ENCODE data around the gene COX6A1.
"Not testable (repeated sequence)": the region's sequence is repeated elsewhere in the genome, so short reads cannot be mapped to it uniquely, and the experiment has no call there.

COX6A1 gene

GRCh38 chr12:120485961-120486881, 48.3 kb downstream of the COX6A1 start:
- no peaks in the 10 kb centered on the region for H3K27me3 ChIP-seq (ENCODE audit: insufficient read depth, low read length)
- no peaks in the 10 kb centered on the region for H3K9me3 ChIP-seq (ENCODE audit: insufficient read depth, low read depth, low read length)
- no peak overlapping the region for H3K4me3 ChIP-seq (ENCODE audit: low read length)
- H3K36me3 ChIP-seq (ENCODE audit: insufficient read depth, low read length) = peaks cover 7% of the 10 kb centered on the region; the same call in 1 of the 2 replicates
- 94% methylated on average over 5 of the region's 7 CpGs for WGBS
- H3K9ac ChIP-seq (ENCODE audit: low read depth, low read length) = no peak overlapping the region
- no peak overlapping the region for H3K27ac ChIP-seq (ENCODE audit: low read depth, low read length)
- H3K4me1 ChIP-seq (ENCODE audit: insufficient read depth, low read length) = no peaks in the 10 kb centered on the region

DNA sequence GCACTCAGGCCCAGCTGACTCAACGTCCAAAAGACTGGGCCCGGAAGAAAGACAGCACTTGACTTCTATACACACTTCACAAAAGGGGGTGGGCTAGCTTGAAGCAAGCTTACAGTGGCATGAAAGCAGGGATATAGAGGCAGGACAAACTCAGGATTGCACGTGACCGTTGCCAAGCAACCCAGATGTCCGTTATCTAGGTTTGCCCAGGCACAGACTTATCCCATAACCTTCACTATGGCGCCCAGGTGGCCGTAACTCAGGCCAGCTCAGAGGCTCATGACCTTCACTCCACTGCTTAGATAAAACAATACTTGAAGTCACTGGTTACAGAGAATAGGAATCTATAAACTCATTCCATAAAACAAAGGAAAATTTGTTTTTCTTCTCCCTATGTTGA, 49.6 kb downstream of the COX6A1 start:
- H3K9ac ChIP-seq (ENCODE audit: low read depth, low read length) = not testable (repeated sequence)
- 89% methylated on average over 7 of the region's 7 CpGs for WGBS

DNA sequence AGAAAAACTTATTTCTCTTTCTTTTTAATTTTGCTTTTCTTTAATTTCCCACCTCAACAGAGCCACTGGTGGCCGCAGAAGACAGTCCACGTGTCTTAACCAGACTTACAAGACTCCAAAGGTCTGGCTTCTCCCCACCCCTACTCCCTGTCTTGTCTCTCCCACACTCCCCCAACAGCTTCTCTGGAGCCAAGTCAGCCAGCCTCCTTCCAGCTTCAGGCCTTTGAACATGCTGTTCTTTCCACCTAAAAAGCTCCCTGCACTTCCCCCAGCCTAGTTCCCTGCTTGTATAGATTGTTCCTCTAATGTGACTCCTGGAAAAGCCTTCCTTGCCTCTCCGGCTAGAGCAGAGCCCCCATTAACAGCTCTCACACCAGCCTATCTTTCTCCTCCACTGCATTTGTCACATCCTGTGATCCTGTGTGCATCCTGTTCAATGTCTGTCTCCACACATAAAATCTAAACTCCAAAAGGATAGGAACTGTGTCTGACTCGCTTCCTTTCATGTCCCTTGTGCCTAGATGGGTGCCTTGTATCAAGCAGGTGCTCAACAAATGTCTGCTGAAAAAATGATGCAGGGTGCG, 50.2 kb downstream of the COX6A1 start:
- 75% methylated on average over 5 of the region's 5 CpGs for WGBS
- no peak overlapping the region for H3K9ac ChIP-seq (ENCODE audit: low read depth, low read length)
- no peaks in the 10 kb centered on the region for H3K27me3 ChIP-seq (ENCODE audit: insufficient read depth, low read length)
- no peak overlapping the region for H3K4me3 ChIP-seq (ENCODE audit: low read length)
- H3K9me3 ChIP-seq (ENCODE audit: insufficient read depth, low read depth, low read length) = no peaks in the 10 kb centered on the region
- H3K36me3 ChIP-seq (ENCODE audit: insufficient read depth, low read length) = peaks cover 9% of the 10 kb centered on the region; the same call in 1 of the 2 replicates
- no peak overlapping the region for H3K27ac ChIP-seq (ENCODE audit: low read depth, low read length)
- no peaks in the 10 kb centered on the region for H3K4me1 ChIP-seq (ENCODE audit: insufficient read depth, low read length)

More for the DNA sequence above, 49.6 kb downstream of the COX6A1 start:
- not testable (repeated sequence) for H3K9me3 ChIP-seq (ENCODE audit: insufficient read depth, low read depth, low read length); H3K4me3 ChIP-seq (ENCODE audit: low read length); H3K4me1 ChIP-seq (ENCODE audit: insufficient read depth, low read length); H3K36me3 ChIP-seq (ENCODE audit: insufficient read depth, low read length); H3K27me3 ChIP-seq (ENCODE audit: insufficient read depth, low read length); H3K27ac ChIP-seq (ENCODE audit: low read depth, low read length)

GRCh38 chr12:120489018-120489417, 51.1 kb downstream of the COX6A1 start:
- Histone ChIP-seq H3K27me3 (ENCODE audit: insufficient read depth, low read length) (no peaks in the 10 kb centered on the region), H3K9me3 (ENCODE audit: insufficient read depth, low read depth, low read length) (no peaks in the 10 kb centered on the region), H3K4me3 (ENCODE audit: low read length) (no peak overlapping the region), H3K36me3 (ENCODE audit: insufficient read depth, low read length) (peaks cover 9% of the 10 kb centered on the region; the same call in 1 of the 2 replicates), H3K27ac (ENCODE audit: low read depth, low read length) (no peak overlapping the region), H3K4me1 (ENCODE audit: insufficient read depth, low read length) (no peaks in the 10 kb centered on the region), H3K9ac (ENCODE audit: low read depth, low read length) (no peak overlapping the region)
- 95% methylated on average over 4 of the region's 4 CpGs for WGBS

DNA sequence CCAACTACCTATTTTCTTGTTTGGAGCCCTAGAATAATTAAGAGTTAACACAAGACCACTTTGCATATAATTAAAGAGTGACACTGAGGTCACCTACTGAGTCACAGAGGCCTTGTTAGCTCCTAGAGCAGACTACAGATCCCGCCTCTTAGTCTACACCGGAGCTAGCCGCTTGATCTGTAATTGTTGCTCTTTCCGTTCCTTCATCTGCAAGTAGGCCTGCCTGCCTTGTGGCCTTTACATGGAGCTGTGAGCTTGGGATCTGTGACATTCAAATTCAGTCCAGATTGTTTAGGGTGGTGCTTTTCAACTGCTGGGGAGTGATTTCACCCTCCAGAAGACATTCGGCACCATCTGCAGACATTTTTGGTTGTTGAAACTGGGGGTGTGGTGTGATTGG, 52.4 kb downstream of the COX6A1 start:
- WGBS = 88% methylated on average over 5 of the region's 5 CpGs
- Histone ChIP-seq H3K9ac (ENCODE audit: low read depth, low read length) (no peak overlapping the region), H3K27ac (ENCODE audit: low read depth, low read length) (no peak overlapping the region)

More for the DNA sequence above, 52.4 kb downstream of the COX6A1 start:
- Histone ChIP-seq H3K27me3 (ENCODE audit: insufficient read depth, low read length) (no peaks in the 10 kb centered on the region), H3K36me3 (ENCODE audit: insufficient read depth, low read length) (peaks cover 9% of the 10 kb centered on the region; the same call in 1 of the 2 replicates), H3K9me3 (ENCODE audit: insufficient read depth, low read depth, low read length) (no peaks in the 10 kb centered on the region), H3K4me3 (ENCODE audit: low read length) (no peak overlapping the region), H3K4me1 (ENCODE audit: insufficient read depth, low read length) (peaks cover 6% of the 10 kb centered on the region)
